Measurements from ENCODE around the gene SPAG9.
"Not testable (repeated sequence)": the region's sequence is repeated elsewhere in the genome, so short reads cannot be mapped to it uniquely, and the experiment has no call there.

Gene SPAG9

GRCh38 chr17:50953831-50954601 is 166.7 kb downstream of the SPAG9 start:
- DNase-seq (ENCODE audit: low spot score): peak; percentile 75

DNA sequence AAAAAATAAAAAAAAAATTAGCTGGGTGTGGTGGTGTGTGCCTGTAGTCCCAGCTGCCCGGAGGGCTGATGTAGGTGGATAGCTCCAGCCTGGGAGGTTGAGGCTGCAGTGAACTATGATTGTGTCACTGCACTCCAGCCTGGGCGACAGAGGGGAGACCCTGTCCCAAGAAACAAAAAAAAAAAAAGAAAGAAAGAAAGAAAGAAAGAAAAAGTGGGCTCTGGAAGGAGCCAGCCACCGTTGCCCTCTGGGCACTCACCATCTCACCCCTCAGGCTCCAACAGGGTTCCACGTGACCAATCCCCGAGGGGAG is 167.2 kb downstream of the SPAG9 start:
- DNase-seq (ENCODE audit: low spot score): no peak

GRCh38 chr17:50952889-50953288 is 167.8 kb downstream of the SPAG9 start:
- DNase-seq (ENCODE audit: low spot score): no peak

- DNase-seq (ENCODE audit: low spot score): no peak
Measured at GRCh38 chr17:50952013-50952412, 168.7 kb downstream of the SPAG9 start.

- peak; percentile 95 for DNase-seq (ENCODE audit: low spot score)
Measured at GRCh38 chr17:50949989-50950877, 170.4 kb downstream of the SPAG9 start.

- DNase-seq (ENCODE audit: low spot score): no peak
Measured at GRCh38 chr17:50949128-50949988, 171.3 kb downstream of the SPAG9 start.

DNA sequence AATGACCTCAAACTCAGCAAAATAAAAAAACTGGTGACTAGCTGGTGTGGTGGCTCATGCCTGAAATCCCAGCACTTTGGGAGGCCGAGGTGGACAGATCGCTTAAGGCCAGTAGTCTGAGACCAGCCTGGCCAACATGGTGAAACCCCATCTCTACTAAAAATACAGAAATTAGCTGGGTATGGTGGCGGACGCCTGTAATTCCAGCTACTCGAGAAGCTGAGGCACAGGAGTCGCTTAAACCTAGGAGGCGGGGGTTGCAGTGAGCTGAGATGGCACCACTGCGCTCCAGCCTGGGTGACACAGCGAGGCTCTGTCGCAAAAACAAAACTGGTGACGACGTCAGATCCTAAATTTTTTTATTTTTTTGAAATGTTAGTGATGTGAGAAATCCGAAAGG is 172.0 kb downstream of the SPAG9 start:
- no peak for DNase-seq (ENCODE audit: low spot score)

- no peak for DNase-seq (ENCODE audit: low spot score)
Measured at GRCh38 chr17:50947782-50948543, 172.7 kb downstream of the SPAG9 start.

- no peak for DNase-seq (ENCODE audit: low spot score)
Measured at GRCh38 chr17:50946891-50947781, 173.5 kb downstream of the SPAG9 start.

GRCh38 chr17:50946223-50946890 is 174.3 kb downstream of the SPAG9 start:
- DNase-seq (ENCODE audit: low spot score): no peak

DNA sequence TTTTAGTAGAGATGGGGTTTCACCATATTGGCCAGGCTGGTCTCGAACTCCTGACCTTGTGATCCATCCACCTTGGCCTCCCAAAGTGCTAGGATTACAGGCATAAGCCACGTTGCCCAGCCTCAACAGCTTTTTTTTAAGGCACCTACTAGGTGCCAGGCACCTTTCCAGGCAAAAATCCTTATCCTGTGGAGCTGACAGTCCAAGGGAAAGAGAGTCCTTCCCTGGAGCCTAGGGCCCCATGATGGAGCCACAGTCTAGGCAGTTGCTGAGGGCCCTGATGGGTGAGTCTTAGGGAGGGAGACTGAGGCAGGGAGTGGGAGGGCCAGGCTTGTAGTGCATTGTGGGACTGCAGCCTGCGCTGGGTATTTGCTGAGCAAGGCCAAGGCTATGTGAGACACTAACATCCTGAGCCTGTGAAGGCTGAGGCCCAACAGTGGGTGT is 174.9 kb downstream of the SPAG9 start:
- no peak for DNase-seq (ENCODE audit: low spot score)

DNA sequence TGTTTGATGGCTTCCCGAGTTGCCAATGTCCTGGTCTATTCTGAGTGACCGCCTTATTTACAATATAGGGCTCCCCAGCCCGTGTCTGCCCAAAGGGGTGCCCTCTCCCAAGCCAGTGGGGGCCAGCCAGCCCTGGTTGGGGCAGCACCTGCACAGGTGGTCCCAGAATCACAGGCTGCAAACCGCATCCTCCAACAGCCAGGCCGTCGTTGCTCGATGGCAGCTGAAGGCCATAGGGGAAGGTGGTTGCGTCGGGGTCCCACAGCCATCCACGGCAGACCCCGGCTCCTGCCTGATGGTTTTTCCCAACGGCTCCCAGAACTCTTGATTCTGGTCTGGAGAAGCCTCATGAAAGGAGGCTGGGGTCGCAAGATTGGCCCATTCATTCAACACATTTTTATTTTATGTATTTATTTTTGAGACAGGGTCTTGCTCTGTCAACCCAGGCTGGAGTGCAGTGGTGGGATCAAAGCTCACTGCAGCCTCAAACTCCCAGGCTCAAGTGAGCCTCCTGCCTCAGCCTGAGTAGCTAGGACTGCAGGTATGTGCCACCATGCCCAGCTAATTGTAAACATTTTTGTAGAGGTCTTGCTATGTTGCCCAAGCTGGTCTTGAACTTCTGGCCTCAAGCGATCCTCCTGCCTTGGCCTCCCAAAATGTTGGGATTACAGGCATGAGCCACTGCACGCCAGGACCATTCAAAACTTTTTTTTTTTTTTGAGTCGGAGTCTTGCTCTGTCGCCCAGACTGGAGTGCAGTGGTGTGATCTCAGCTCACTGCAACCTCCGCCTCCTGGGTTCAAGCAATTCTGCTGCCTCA is 175.6 kb downstream of the SPAG9 start:
- no peak for DNase-seq (ENCODE audit: low spot score)

GRCh38 chr17:50944054-50944901 is 176.4 kb downstream of the SPAG9 start:
- peak; percentile 70 for DNase-seq (ENCODE audit: low spot score)

GRCh38 chr17:50943575-50943933 is 177.1 kb downstream of the SPAG9 start:
- no peak for DNase-seq (ENCODE audit: low spot score)

GRCh38 chr17:50941676-50942048 is 179.0 kb downstream of the SPAG9 start:
- DNase-seq (ENCODE audit: low spot score): not testable (repeated sequence)

GRCh38 chr17:50939795-50940684 is 180.6 kb downstream of the SPAG9 start:
- no peak for DNase-seq (ENCODE audit: low spot score)

GRCh38 chr17:50939542-50939794 is 181.2 kb downstream of the SPAG9 start:
- DNase-seq (ENCODE audit: low spot score): no peak
